Activated CD4-positive, CD25-positive, alpha-beta regulatory T cell treated with anti-CD3 and anti-CD28 coated beads, Interleukin-2, amount 50 U/mL, for 24 hours (primary cell): Measurements from ENCODE around the gene LRP2BP.
"Not testable (repeated sequence)": the region's sequence is repeated elsewhere in the genome, so short reads cannot be mapped to it uniquely, and the experiment has no call there.

Experiments
- ATAC-seq, 2 donors: fragments of 150-1000 bp; cut with Tn5 transposase; one replicate each; pipeline ENCODE4 v1.10.0; 2021; ENCODE audit warnings: mild to moderate bottlenecking in 1 of 2, moderate library complexity in 1 of 2

LRP2BP gene

GRCh38 chr4:185358959-185359358 lies 36.8 kb downstream of the LRP2BP start:
- no peak for ATAC-seq

- no peak for ATAC-seq
These were observed 37.2 kb downstream of the LRP2BP start for GRCh38 chr4:185358514-185358913.

- no peak for ATAC-seq
These were observed 37.8 kb downstream of the LRP2BP start for GRCh38 chr4:185357733-185358440.

GRCh38 chr4:185357211-185357610 lies 38.5 kb downstream of the LRP2BP start:
- no peak for ATAC-seq

- ATAC-seq: no peak
These were observed 43.0 kb downstream of the LRP2BP start for GRCh38 chr4:185352741-185353140.

- ATAC-seq: no peak
These were observed 43.5 kb downstream of the LRP2BP start for GRCh38 chr4:185352202-185352601.

GRCh38 chr4:185351691-185352090 lies 44.0 kb downstream of the LRP2BP start:
- ATAC-seq: no peak

GRCh38 chr4:185346975-185347601 lies 48.6 kb downstream of the LRP2BP start:
- no peak for ATAC-seq

- ATAC-seq: no peak
These were observed 50.8 kb downstream of the LRP2BP start for GRCh38 chr4:185344743-185345538.

- ATAC-seq: no peak
These were observed 51.8 kb downstream of the LRP2BP start for GRCh38 chr4:185343726-185344581.

- no peak for ATAC-seq
These were observed 53.9 kb downstream of the LRP2BP start for GRCh38 chr4:185341841-185342240.

GRCh38 chr4:185341377-185341776 lies 54.3 kb downstream of the LRP2BP start:
- ATAC-seq: no peak

GRCh38 chr4:185339941-185340340 lies 55.8 kb downstream of the LRP2BP start:
- no peak for ATAC-seq

- ATAC-seq: no peak
These were observed 60.1 kb downstream of the LRP2BP start for GRCh38 chr4:185335579-185335978.

GRCh38 chr4:185334326-185334725 lies 61.4 kb downstream of the LRP2BP start:
- ATAC-seq: no peak

- no peak for ATAC-seq
These were observed 62.9 kb downstream of the LRP2BP start for GRCh38 chr4:185332575-185333464.

- ATAC-seq: not testable (repeated sequence)
These were observed 65.7 kb downstream of the LRP2BP start for GRCh38 chr4:185329879-185330510.

- ATAC-seq: no peak
These were observed 67.1 kb downstream of the LRP2BP start for GRCh38 chr4:185328586-185328985.

- not testable (repeated sequence) for ATAC-seq
These were observed 70.0 kb downstream of the LRP2BP start for GRCh38 chr4:185325721-185326120.

- not testable (repeated sequence) for ATAC-seq
These were observed 71.4 kb downstream of the LRP2BP start for GRCh38 chr4:185324361-185324760.

- ATAC-seq: no peak
These were observed 72.1 kb downstream of the LRP2BP start for GRCh38 chr4:185323606-185324005.
